MM.1S (cell line): ENCODE data around the gene OTOS.

ENCODE experiments used
- CTCF ChIP-seq: fragments of 300-600 bp; sonication (generic); IDR thresholded peaks from 2 replicates; pipeline ENCODE4 v1.5.1; 2016; ENCODE audit warnings: antibody characterized with exemption, low read length, mixed read lengths
- EZH2 ChIP-seq: fragments of 300-600 bp; sonication (generic); optimal IDR thresholded peaks from 2 replicates; pipeline ENCODE3; 2017; ENCODE audit warnings: low read depth, mild to moderate bottlenecking, antibody characterized with exemption, low read length, mixed read lengths

- TF ChIP-seq CTCF: no peak
- TF ChIP-seq EZH2: no peak
Measured at GRCh38 chr2:240140511-240140910, at the start of gene OTOS.
